Activated CD4-positive, alpha-beta T cell treated with anti-CD3 and anti-CD28 coated beads for 1 hour (primary cell): Measurements from ENCODE around the gene DLX3.

ENCODE experiments used
- DNase-seq: peaks from one replicate; pipeline ENCODE4 v3.0.0-alpha.2; 2020

DLX3 gene

GRCh38 chr17:49971199-49971847 lies 23.7 kb downstream of the DLX3 start:
- DNase-seq, result no peak

GRCh38 chr17:49970498-49970897 lies 24.5 kb downstream of the DLX3 start:
- DNase-seq, result no peak

GRCh38 chr17:49969795-49970389 lies 25.1 kb downstream of the DLX3 start:
- no peak for DNase-seq

DNA sequence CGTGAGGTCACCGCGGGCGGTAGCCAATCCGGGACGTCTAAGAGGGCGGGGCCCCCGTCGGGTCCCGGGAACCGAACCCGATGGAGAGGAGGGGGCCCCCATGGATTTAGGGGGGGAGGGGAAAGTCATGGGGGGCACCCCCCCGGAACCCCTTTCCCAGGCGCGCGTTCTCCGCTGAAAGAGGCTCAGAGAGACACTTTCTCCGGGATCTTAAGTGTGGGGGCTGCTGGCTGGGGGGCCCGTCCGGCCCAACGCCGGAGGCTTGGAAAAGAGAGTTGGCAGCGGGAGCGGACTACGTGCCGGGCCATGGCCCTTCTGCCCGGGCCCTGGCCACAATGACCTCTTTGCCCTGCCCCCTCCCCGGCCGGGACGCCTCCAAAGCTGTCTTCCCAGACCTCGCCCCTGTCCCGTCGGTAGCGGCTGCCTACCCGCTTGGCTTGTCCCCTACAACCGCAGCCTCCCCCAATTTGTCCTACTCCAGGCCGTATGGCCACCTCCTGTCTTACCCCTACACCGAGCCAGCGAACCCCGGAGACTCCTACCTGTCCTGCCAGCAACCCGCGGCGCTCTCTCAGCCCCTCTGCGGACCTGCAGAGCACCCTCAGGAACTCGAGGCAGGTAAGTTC lies 25.8 kb downstream of the DLX3 start, which contains the start of gene DLX4:
Gene DLX4, plus strand, starts transcription at position 57 of the 626 bp plus-strand sequence. Its CDS starts 279 bp downstream, at position 336.
- no peak for DNase-seq

DNA sequence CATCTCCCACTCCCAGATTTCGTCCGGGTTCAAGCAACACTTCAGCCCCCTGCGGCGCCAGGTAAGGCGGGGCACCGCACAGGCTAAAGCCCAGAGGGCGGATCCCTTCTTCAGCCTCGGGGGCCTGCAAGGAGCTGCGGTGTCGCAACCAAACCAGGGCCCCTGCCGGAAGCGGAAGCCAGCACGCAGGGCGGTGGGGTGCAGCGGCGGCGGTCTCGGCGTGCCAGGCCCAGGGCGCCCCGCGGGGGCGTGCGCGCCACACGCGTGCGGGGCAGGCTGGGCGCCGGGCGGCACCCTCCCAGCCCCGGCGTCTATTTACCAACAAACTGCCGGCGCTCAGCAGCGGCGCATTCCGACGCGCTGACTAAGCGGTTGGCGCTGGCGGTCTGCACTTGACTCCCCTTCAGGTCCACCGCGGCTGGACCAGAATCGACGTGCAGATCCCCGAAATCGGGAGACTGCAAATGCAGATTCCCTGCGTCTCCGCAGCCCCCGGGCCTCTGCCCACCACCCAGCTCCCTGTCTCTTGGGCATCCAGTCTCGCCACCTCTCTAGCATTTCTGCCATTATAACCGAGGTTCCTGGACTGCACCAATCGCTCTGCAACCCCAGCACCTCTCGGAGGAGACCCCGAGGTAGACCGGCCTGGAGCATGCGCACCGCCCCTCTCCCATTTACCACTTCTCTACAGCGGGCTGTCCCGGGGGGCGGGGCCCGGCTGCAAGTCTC lies 26.5 kb downstream of the DLX3 start:
- peak; percentile 50 for DNase-seq

DNA sequence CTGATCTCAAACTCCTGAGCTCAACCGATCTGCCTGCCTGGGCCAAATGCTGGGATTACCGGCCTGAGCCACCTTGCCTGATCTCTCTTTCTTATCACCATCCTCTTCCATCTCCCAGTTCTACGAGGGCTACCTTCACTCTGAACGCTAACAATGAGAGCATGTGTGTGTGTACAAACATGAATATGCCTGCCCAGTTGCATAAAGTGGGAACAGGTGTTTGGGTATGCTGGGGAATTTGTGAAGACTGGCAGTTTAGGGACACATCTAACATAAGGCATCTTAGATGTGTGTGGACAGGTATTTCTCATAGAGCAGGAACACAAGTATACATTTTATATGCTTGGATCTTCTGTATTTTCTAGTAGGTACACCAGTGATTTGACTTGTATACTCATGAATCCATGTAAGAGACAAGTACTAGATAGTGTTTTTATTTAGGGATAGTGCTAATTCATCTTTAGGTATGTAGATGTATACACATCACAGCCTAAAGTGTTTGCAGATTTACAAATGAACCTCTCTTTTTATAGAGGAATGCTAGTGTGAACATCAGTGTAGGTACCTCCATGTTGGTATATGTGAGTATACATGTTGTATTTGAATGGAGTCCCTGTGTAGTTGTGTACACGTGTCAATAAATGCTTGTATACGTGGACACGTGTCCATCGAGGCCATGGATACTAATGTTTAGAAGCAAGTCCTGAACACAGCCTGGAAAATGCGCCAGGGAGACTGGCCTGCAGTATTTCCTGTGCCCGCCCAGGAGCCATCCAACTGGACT lies 27.2 kb downstream of the DLX3 start:
- no peak for DNase-seq

- DNase-seq, result no peak
Observed at GRCh38 chr17:49967205-49967604, 27.8 kb downstream of the DLX3 start.

GRCh38 chr17:49966767-49967166 lies 28.3 kb downstream of the DLX3 start:
- DNase-seq, result no peak

GRCh38 chr17:49965524-49965909 lies 29.5 kb downstream of the DLX3 start:
- DNase-seq, result no peak

DNA sequence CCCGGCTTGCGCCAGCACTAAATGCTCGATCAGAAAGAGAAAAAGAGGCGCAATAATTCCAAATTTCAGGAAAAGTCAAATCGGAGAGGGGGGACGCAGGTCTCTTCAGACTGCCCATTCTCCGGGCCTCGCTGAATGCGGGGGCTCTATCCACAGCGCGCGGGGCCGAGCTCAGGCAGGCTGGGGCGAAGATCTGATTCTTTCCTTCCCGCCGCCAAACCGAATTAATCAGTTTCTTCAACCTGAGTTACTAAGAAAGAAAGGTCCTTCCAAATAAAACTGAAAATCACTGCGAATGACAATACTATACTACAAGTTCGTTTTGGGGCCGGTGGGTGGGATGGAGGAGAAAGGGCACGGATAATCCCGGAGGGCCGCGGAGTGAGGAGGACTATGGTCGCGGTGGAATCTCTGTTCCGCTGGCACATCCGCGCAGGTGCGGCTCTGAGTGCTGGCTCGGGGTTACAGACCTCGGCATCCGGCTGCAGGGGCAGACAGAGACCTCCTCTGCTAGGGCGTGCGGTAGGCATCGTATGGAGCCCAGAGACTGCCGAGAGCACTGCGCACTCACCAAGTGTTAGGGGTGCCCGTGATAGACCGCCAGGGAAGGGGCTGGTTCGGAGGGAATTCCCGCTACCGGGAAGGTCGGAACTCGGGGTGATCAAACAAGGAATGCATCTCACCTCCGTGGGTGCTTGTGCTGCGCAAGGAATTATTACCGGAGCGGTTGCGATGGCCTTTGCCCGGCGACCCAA lies 30.1 kb downstream of the DLX3 start:
- DNase-seq, result no peak

- DNase-seq, result no peak
Observed at GRCh38 chr17:49964303-49964768, 30.7 kb downstream of the DLX3 start.

- no peak for DNase-seq
Observed at GRCh38 chr17:49963626-49964302, 31.3 kb downstream of the DLX3 start.

- DNase-seq, result no peak
Observed at GRCh38 chr17:49963309-49963625, 31.8 kb downstream of the DLX3 start.

DNA sequence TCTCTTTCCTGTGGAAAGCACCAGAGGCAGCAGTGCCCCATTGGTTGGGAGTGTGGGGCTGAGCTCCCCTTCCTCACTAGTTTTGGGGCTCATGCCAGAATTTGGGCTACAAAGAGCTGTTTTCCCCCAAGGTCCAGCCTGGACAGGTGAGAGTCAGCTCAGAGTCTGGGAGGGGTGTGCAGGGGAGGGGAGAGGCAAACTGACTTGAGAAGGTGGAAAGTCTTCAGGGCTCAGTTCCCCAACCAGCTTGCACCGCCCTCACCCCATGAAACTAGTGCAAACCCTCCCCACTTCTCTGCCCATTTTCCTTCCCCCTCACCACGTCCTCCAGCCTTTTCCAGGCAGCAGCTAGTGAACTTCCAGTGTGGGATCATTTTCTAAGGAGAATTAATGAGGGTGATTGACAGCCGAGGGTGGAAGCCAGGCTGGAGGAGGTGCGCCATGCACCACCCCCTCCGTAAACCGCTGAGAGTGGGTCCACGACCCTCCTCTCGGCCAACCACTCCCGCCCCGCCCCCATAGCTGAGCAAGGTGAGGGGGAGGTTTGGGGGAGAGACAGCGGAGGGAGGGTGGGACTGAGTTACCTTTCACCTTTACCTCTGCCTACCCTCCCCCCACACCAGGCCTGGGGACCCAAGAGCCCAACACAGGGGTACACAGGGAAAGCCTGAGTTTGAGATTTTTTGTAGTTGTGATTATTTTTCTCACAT lies 32.3 kb downstream of the DLX3 start:
- no peak for DNase-seq

GRCh38 chr17:49959183-49959935 lies 35.7 kb downstream of the DLX3 start:
- no peak for DNase-seq

- DNase-seq, result no peak
Observed at GRCh38 chr17:49958723-49959122, 36.3 kb downstream of the DLX3 start.

GRCh38 chr17:49957350-49957749 lies 37.7 kb downstream of the DLX3 start:
- no peak for DNase-seq

DNA sequence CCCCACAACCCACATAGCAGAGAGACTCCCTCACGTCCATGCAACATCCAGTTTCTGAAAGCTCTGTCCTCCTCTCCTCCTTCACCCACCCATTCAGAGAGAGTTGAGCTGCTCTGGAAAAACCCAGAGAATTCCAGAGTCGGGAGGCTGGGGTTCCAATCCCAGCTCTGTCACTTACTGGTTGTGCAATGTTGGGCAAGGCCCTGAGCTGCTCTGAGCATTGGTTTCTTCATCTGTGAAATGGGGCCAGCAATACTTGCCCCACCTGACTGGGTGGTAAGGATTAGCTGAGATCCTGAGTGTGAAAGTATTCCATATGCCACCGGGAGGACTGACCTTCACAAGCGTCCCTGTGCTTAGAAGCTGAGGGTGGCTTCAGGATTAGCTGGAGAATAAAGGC lies 38.2 kb downstream of the DLX3 start:
- DNase-seq, result no peak

DNA sequence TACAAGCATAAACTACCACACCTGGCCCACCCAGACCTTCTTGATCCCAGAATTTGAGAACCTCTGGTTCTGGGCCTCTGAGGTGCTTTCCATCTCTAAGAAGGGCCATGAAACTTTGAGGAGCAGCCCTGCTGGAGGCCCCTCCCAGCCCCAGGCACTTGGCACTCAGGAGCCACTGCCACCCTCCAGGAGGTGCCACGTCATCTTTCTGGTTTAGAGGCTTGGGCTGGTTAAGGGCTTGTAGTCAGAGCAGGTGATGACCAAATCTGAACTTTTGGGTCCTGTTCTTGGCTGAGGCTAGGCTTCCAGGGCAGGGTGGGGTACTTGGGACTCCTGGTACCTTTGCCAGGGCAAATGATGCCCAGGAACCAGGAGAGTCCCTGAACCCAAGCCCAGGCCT lies 39.9 kb downstream of the DLX3 start:
- DNase-seq, result no peak

DNA sequence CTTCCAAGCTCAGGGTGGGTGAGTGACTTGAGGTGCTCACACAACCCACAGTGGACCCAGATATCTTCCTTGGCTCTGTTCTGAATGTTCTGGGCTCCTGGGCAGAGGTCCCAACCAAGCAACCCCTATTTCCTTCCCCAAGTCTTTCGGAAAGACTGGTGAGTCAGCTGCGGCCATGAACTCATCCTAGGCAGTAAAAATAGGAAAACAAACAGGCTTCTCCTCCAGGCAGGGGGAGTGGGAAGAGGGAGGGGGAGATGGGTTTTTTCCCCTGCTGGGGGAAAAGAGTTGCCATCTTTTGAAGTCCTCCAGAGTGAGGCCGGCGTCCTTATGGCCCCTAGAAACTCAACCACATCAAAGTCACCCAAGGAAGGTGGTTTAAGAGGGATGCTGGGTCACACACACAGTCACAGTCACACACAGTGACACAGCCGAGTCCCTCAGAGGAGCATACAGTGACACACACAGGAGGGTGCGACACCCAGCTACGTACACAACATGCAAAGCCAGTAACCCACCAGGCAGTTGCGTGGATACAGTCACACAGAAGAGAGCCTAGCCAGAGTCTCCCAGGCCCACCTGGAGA lies 42.0 kb downstream of the DLX3 start:
- DNase-seq, result no peak
